Mesodermal cell (in vitro differentiated cells): ENCODE results near the gene CLIC2. TPM values are rescaled to one million over a fixed set of nuclear protein-coding genes. Genes with fewer than 3 reads are reported as not detected.
"Not testable (repeated sequence)": the region's sequence is repeated elsewhere in the genome, so short reads cannot be mapped to it uniquely, and the experiment has no call there.

ENCODE experiments used
- H3K27ac ChIP-seq: 2 replicates; pipeline ENCODE4 v1.7.0; 2013; ENCODE audit warnings: mild to moderate bottlenecking, low read depth, low read length, moderate library complexity; ENCODE audit not compliant: severe bottlenecking
- H3K36me3 ChIP-seq: 2 replicates; pipeline ENCODE4 v1.7.1; 2013; ENCODE audit warnings: mild to moderate bottlenecking, low read length, moderate library complexity; ENCODE audit not compliant: control insufficient read depth, insufficient read depth
- H3K4me1 ChIP-seq: one replicate; pipeline ENCODE4 v1.7.1; 2013; ENCODE audit warnings: mild to moderate bottlenecking, low read length; ENCODE audit not compliant: insufficient read depth, control insufficient read depth, poor library complexity, severe bottlenecking
- H3K4me3 ChIP-seq: 2 replicates; pipeline ENCODE4 v1.7.0; 2013; ENCODE audit warnings: low read length, control low read depth, mild to moderate bottlenecking; ENCODE audit not compliant: insufficient read depth, poor library complexity, severe bottlenecking; ENCODE audit errors: extremely low read depth
- H3K9me3 ChIP-seq: 2 replicates; pipeline ENCODE4 v1.7.1; 2013; ENCODE audit warnings: mild to moderate bottlenecking, low read length, moderate library complexity; ENCODE audit not compliant: control insufficient read depth
- WGBS, 2 experiments: methylation state at CpG; one replicate each; pipeline ENCODE4 v1.1.5; 2013; ENCODE audit warnings: missing lambda C conversion rate in 2 of 2; ENCODE audit not compliant: insufficient coverage in 2 of 2; 5-methylcytosine and 5-hydroxymethylcytosine counted together
- polyA plus RNA-seq, 2 experiments: library from polyadenylated mRNA; stranded (reverse); fragments of 50-300 nt; gene quantifications; one replicate each; pipeline ENCODE4 v1.2.3, GENCODE V29; 2013

Gene CLIC2
- polyA plus RNA-seq (2013, experiment 1 of 2): 0.29 TPM
- 0.35 TPM for polyA plus RNA-seq (2013, experiment 2 of 2)

DNA sequence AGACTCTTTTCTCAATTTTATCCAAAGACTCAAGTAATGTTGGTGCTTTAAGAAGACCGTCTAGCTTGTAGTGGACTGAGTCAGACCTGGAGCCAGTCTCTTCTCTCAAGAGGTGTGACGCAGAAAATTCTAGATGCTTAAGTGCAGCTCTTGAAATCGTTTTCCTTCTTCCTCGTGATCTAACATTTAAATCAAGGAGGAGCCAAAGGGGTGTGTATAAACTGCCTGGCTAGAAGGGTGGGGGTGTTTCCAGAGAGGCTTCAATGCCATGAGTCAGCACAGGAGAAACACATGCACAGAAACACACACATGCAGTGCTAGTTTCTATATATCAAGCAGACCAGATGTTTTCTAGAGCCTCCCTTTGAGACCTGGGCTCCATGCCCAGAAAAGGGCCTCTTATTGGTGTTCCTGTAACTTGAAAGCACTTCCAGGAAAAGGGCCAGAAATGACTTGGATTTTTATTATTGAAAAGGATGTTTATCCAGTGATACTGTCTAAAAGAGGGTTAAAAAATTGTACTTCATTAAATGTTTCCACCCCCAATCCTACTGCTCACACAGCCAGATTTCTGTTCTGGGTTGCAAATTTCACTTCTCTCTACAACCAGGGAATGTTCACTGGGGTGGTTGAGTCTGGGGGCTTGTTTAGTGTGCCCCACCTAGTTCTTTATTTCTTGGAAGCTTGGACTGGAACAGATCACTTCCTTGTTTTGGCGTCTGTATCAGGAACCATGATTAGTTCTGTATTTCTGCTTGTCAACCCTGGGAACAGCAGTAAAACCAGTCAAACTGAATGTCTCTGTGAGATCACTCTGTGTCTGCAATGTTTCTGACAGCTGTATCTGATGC is at the start of gene CLIC2:
Gene CLIC2, minus strand, starts transcription at position 129 of the 851 bp plus-strand sequence. CDS start 187 bp downstream, outside the sequence.
- Histone ChIP-seq H3K4me3 (no peak within 1 kb of the TSS), H3K9me3 (no peaks in the 10 kb centered on the region), H3K27ac (no peak within 1 kb of the TSS), H3K36me3 (no peaks in the 10 kb centered on the region), H3K4me1 (no peaks in the 10 kb centered on the region)
- 86 to 90% methylated on average over 1 of the region's 5 CpGs for WGBS, 2 experiments

DNA sequence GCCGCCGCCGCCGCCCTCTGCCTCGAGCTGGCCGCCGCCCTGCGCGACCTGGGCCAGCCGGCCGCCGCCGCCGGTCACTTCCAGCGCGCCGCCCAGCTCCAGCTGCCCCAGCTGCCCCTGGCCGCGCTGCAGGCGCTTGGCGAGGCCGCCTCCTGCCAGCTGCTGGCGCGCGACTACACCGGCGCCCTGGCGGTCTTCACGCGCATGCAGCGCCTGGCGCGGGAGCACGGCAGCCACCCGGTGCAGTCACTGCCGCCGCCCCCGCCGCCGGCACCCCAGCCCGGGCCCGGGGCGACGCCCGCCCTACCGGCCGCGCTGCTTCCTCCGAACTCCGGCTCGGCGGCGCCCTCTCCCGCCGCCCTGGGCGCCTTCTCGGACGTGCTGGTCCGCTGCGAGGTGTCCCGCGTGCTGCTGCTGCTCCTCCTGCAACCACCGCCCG is 48.1 kb upstream of the CLIC2 start:
- not testable (repeated sequence) for H3K27ac ChIP-seq, H3K4me1 ChIP-seq, H3K4me3 ChIP-seq, H3K9me3 ChIP-seq, H3K36me3 ChIP-seq
- no CpG with 5 or more reads among the region's 64 CpGs for WGBS, 2 experiments

DNA sequence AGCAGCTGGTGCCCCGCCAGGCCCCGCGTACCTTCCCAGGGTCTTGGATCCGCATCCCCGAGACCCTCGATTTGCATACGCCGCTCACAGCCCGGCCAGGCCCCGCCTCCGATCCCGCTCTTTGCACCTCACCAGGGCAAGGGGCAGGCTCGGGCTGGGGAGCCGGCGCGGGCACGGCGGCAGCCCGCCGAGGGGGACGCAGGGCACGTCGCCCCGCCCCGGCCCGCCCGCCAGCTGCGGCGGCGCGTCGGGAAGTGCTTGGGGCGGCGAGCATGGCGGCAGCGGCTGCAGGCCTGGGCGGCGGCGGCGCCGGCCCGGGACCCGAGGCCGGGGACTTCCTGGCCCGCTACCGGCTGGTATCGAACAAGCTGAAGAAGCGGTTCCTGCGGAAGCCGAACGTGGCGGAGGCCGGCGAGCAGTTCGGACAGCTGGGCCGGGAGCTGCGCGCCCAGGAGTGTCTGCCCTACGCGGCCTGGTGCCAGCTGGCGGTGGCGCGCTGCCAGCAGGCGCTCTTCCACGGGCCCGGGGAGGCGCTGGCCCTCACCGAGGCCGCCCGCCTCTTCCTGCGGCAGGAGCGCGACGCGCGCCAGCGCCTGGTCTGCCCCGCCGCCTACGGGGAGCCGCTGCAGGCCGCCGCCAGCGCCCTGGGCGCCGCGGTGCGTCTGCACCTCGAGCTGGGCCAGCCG is 47.6 kb upstream of the CLIC2 start, which contains the start of gene F8A2:
Gene F8A2, plus strand, starts transcription at position 253 of the 686 bp plus-strand sequence. Its CDS starts 20 bp downstream, at position 273.
- H3K4me1 ChIP-seq, H3K36me3 ChIP-seq, H3K4me3 ChIP-seq, H3K9me3 ChIP-seq, H3K27ac ChIP-seq: not testable (repeated sequence)
- no CpG with 5 or more reads among the region's 90 CpGs for WGBS, 2 experiments

DNA sequence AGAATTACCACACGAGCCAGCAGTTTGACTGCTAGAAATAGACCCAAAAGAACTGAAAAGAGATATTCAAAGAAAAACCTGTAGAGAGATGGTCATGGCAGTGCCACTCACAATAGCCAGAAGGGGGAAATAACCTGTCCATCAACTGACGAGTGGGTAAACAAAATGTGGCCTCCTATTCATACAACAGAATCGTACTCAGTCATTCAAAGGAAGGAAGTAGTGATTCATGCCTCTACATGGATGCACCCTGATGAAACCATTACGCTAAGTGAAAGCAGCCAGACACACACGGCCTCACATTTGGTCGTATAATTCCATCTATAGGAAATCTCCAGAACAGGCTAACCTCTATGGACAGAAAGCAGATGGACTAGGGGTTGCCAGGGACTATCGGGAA is 45.4 kb upstream of the CLIC2 start:
- not testable (repeated sequence) for H3K36me3 ChIP-seq, H3K4me1 ChIP-seq, H3K4me3 ChIP-seq, H3K27ac ChIP-seq, H3K9me3 ChIP-seq
- no CpG with 5 or more reads among the region's 7 CpGs for WGBS, 2 experiments

DNA sequence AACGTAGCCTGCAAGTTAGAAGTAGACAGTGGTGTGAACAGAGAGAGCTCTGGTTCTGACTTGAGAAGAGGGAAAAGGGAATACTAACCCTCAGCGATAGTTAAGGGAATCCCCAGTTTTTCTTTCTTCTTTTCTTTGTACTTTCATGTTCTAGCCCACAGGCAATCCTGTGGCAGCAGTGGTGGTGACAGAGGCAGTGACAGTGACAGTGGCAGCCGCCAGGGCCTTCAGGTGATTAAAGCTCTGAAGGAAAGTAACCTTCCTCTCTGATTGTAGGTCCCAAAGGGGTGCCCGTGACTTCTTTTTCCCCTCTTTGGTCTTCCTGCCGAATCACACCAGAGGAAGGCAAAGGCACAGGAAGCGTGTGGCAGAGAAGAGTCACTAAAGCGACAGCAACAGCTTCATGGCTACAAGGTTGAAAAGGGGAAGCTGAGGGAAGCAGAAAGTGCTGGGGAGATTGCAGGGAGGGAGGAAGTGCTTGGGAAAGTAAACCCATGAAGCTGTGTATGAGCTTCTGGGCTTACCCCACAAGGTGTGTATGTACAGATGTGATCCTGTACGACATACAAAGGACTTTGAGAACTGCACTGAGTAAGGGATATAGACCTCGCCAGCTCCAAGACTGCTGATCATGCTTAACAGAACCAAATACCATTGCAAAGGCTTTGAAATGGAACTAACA is 39.5 kb upstream of the CLIC2 start:
- not testable (repeated sequence) for H3K4me1 ChIP-seq, H3K36me3 ChIP-seq
- WGBS, 2 experiments: no CpG with 5 or more reads among the region's 9 CpGs

DNA sequence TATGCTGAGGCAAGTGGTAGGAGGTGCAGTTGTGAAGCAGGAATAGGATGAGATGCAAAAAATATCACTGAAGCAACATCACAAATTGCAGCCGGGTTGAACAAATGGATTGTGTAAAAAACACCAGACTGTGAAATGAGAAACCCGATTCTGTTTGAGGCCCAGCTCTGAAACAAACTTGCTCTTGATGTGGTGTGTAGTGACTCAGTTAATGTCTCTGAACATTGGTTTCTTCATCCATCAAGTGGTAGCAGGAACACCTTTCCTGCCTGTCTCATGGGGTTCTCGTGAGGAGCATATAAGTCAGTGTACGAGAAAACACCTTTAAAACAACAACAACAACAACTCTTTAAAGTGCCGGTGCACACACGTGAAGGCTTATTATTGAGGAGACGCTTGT is 29.3 kb upstream of the CLIC2 start:
- H3K27ac ChIP-seq, H3K4me1 ChIP-seq, H3K36me3 ChIP-seq, H3K4me3 ChIP-seq, H3K9me3 ChIP-seq: not testable (repeated sequence)
- no CpG with 5 or more reads among the region's 7 CpGs for WGBS, 2 experiments

More for the DNA sequence above, 39.5 kb upstream of the CLIC2 start:
- not testable (repeated sequence) for H3K9me3 ChIP-seq, H3K4me3 ChIP-seq, H3K27ac ChIP-seq

DNA sequence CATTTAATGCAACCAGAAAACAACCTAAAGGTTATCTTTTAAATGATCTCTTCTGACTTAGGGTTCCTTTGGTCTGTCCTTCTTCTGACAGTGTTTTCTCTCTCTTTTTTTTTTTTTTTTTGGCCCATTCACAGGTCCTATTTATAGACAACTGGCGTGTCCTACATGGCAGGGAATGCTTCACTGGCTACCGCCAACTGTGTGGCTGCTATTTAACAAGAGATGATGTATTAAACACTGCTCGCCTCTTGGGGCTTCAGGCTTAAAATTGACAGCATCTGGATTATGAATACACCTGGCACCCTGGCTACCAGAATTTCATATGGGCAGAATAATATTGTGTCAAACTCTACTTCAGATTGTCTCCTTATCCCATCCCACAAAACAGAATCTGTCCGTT is 15.0 kb upstream of the CLIC2 start:
- not testable (repeated sequence) for H3K4me3 ChIP-seq, H3K36me3 ChIP-seq, H3K4me1 ChIP-seq, H3K9me3 ChIP-seq, H3K27ac ChIP-seq
- no CpG with 5 or more reads among the region's 4 CpGs for WGBS, 2 experiments

DNA sequence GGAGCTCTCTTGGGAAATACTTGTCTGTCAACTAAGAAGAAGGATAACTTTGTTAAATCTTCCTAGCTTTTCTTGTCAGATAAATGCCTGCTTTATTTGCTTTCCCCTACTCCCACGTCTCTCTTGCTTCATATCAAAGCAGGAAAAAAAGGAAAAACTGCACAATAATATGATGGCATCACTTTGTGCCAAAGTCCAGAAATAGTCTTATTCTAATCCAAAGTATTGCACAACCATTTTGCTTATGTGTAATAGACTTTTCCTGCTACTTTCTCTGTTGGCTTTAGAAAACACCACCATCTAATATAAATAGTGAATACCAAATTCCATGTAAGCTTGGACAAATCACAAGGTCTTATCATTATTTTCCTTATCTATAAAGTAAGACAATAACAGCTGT is 11.3 kb upstream of the CLIC2 start:
- WGBS, 2 experiments: no CpG with 5 or more reads among the region's 1 CpG
- not testable (repeated sequence) for H3K9me3 ChIP-seq, H3K4me3 ChIP-seq, H3K36me3 ChIP-seq, H3K27ac ChIP-seq, H3K4me1 ChIP-seq

DNA sequence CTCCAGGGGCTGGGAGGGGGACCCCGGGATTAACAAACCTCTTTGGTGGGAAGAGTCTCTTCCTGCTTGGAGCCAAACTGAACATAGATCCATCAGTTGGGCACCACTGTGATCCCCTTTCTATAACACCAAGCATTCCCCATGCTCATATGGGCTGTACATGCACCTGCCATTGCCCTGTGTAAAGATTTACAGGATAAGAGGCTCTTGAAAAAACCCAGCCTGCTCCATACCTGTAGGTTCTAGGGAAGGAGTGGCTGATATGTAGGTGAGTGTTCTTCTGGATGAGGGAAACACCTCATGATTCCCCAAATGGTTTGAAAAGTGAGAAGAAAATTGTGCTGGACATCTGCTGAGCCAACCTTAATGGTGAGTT is 911 bp upstream of the CLIC2 start:
- not testable (repeated sequence) for H3K4me3 ChIP-seq, H3K9me3 ChIP-seq, H3K27ac ChIP-seq, H3K36me3 ChIP-seq, H3K4me1 ChIP-seq
- WGBS, 2 experiments: no CpG with 5 or more reads among the region's 1 CpG

DNA sequence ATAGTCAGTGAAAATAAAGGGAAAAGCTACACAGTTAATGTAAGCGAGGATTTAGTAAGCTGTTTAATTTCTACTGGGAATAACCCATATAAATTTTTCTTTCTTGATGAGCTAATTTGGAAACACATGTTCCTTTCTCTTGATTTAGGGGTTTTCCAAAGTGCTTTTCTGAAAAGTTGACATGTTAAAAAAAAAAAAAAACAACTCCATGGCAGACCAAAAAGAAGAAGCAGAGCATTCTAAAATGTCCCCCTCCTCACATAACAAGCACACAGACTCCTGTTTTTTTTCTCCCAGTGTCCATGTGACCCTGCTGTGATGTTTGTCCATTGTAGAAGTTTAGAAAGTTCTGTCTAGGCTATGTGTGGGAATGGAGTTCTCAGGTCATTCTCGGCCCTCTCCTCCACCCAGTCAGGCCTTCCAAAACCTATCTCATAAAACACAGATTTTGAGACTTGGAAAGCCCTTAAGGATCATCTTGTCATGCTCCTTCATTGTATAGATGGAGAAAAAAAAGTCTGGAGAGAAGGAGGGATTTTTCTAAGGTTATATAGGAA is 792 bp downstream of the CLIC2 start:
- Histone ChIP-seq H3K4me1 (no peaks in the 10 kb centered on the region), H3K9me3 (no peaks in the 10 kb centered on the region), H3K27ac (no peak overlapping the region), H3K36me3 (no peaks in the 10 kb centered on the region), H3K4me3 (no peak overlapping the region)
- no CpG with 5 or more reads among the region's 2 CpGs for WGBS, 2 experiments
